ENCODE results near the gene IDH3A.

Gene IDH3A

GRCh38 chr15:78203346-78204225, 54.4 kb downstream of the IDH3A start:
- DNase-seq (ENCODE audit: low read depth) = no peak

- DNase-seq (ENCODE audit: low read depth) = no peak
Measured at GRCh38 chr15:78204351-78205309, 55.5 kb downstream of the IDH3A start.

DNA sequence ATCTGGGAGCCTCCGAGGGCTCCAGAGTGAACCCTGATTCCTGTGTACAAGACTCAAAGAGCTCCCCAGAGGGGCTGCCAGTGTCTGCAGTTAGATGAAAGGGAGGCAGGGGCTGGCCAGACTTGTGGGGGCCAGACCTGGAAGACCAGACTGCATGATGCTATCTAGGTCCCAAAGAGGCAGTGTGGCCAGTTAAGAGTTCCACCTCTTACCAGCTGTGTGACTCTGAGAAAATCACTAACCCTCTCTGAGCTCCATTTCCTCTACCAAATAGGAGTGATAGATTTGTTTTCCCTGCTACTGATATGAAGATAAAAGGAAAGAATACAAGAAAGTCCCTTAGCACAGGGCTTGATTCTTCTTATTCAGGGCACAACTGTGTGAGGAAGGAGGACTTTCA, 56.2 kb downstream of the IDH3A start:
- DNase-seq (ENCODE audit: low read depth) = no peak

DNA sequence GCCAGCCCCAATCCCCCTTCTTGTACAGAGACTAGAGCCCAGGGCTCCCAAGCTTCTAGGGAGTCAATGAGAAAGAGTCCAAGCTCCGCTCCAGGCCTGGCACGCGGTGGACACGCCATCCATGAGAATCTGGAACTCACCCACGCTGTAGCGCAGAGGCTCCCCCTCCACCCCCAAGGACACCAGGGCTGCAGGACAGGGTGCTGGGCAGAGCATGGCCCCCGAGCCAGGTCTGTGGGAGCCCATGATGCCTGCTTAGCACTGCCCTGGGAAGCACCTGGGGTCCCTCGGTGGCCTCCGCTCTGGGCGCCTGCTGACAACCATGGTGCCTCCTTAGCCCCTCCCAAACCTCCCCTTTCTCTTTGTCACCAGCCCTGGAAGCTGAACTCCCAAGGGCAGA, 56.7 kb downstream of the IDH3A start:
- DNase-seq (ENCODE audit: low read depth) = no peak

DNA sequence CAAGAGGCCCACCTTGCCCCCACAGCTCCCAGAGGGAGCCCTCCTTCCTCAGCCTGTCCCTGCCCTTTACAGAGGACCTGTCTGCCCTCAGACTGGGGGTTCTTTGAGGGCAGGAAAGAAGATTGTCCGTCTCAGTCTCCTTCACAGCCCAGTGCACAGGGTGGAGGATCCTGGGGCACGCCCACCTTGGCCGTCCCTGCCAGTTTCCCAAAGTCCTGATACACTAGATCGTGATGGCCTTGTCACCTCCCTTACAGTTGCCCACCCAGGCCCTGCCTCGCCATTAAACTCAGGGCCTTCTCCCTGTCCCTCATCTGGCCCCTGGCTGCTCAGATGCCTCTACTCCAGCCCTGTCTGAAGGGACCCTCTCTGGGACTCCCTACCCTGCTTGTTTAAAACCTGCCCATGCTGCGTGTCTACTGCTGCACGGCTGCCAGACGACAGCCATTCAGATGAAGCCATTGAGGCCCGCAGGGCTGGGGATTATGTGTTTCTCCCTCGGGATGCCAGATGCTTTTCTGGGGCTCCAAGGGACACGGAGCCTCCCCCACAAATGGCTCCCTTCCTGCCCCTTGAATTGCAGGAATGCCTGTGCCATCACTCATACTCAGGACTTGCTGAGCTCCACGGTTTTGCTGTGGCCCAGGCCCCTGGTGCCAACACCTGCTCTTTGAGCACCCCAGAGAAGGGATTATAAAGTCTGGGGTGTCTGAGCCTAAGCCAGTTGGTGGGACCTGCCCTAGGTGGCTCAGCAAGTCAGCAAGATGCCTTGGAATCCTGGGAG, 57.4 kb downstream of the IDH3A start:
- DNase-seq (ENCODE audit: low read depth) = no peak

- DNase-seq (ENCODE audit: low read depth) = no peak
Measured at GRCh38 chr15:78207110-78207458, 57.9 kb downstream of the IDH3A start.

- no peak for DNase-seq (ENCODE audit: low read depth)
Measured at GRCh38 chr15:78207641-78208340, 58.6 kb downstream of the IDH3A start.

GRCh38 chr15:78208341-78208844, 59.2 kb downstream of the IDH3A start:
- DNase-seq (ENCODE audit: low read depth) = no peak

- no peak for DNase-seq (ENCODE audit: low read depth)
Measured at GRCh38 chr15:78208887-78209645, 59.9 kb downstream of the IDH3A start.

GRCh38 chr15:78209646-78210348, 60.6 kb downstream of the IDH3A start:
- DNase-seq (ENCODE audit: low read depth) = no peak

GRCh38 chr15:78210349-78210717, 61.2 kb downstream of the IDH3A start:
- DNase-seq (ENCODE audit: low read depth) = no peak

GRCh38 chr15:78211189-78211921, 62.2 kb downstream of the IDH3A start:
- no peak for DNase-seq (ENCODE audit: low read depth)

DNA sequence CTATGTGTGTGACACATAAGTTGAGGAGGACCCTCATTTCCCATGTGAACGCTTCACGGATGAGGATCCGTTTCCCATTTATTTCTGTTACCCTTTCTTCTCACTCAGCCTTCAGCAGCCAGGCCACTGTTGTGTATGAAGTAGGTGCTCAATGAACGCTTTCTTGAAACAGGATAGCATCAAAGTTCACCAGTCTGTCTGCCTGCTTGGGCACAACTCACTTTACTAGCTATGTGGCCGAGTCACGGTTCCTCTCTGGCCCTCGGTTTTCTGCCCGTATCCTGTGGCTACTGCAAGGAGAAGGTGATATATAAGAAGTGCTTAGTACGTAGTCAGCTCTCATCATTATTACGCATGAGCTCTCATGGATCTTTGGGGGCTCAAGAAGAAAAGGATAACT, 62.8 kb downstream of the IDH3A start:
- DNase-seq (ENCODE audit: low read depth) = no peak

- no peak for DNase-seq (ENCODE audit: low read depth)
Measured at GRCh38 chr15:78212546-78213424, 63.6 kb downstream of the IDH3A start.

- DNase-seq (ENCODE audit: low read depth) = no peak
Measured at GRCh38 chr15:78213425-78213750, 64.2 kb downstream of the IDH3A start.

DNA sequence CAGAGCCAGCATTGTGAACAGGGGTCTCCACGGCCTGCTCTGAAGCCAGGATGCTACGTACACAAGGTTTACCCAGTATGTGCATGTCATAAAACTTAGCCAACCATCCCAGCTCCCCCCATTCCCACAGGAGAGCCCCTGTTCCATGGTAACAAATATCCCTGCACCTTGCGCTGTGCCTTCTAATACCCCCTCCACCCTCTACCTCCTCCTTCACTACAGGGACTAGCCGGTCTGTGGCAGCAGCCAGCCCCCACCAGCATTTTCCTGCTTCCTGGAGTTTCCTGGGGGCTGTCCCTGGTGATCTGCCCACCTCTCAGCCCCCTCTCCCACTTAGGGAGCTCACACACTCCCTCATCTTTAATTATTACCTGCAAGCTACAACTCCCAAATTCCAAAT, 64.8 kb downstream of the IDH3A start:
- no peak for DNase-seq (ENCODE audit: low read depth)

DNA sequence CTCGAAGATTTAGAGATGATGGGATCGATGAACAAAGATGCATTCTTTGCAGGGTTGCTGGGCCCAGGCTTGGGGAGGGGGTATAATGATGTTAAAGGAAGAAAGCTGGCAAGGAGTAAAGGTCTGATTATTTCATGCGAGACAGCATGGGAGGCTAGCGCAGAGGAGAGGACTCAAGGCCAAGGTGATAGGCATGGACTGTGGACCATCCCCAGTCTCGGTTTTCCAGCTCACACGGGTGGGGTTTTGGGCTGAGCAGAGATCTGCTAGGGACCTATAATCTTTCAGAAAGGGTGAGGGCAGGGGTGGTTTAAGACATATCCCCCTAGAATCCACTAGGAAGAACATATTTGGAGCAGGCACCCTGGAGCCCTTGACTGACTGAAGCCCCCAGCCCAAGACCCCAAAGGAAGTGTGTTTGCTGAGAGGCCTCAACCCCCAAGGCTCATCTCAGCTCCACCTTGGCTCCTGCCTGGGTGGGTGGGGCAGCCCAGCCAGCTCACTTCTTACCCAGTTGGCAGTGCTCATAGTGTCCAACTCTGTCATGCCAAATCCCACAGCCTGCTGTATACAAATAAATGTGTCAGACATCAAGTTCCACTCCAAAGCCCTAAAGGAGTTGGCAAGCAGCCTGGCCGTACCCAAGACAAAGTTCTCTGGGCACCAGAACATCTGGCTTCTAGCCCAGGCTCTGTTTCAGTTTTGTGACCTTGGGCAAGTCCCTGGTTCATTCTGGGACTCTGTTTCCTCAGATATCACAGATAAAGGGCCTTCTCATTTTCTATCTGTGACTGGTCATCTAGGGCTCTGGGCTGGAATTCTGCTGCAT, 67.3 kb downstream of the IDH3A start:
- DNase-seq (ENCODE audit: low read depth) = no peak

- no peak for DNase-seq (ENCODE audit: low read depth)
Measured at GRCh38 chr15:78220713-78221112, 71.6 kb downstream of the IDH3A start.

Measured in stimulated activated CD8-positive, alpha-beta memory T cell treated with anti-CD3 and anti-CD28 coated beads, Interleukin-15, amount 100 ng/mL, for 24 hours (primary cell).